Activated CD4-positive, alpha-beta T cell treated with anti-CD3 and anti-CD28 coated beads for 36 hours (primary cell): ENCODE results near the gene TAP2. TPM values are rescaled to one million over a fixed set of nuclear protein-coding genes. Genes with fewer than 3 reads are reported as not detected.
"Not testable (repeated sequence)": the region's sequence is repeated elsewhere in the genome, so short reads cannot be mapped to it uniquely, and the experiment has no call there.

ENCODE experiments used
- ATAC-seq: fragments of 200-7000 bp; cut with Tn5 transposase; one replicate; pipeline ENCODE4 v1.10.0; 2021; ENCODE audit warnings: mild to moderate bottlenecking, moderate library complexity
- CTCF ChIA-PET: fragments of 350-600 bp; sonication (Branson Sonifier 250); formaldehyde crosslinking; loops from one replicate; lab custom pipeline; 2021; ENCODE audit warnings: antibody characterized with exemption; lab: Charles Lee
- POLR2A ChIA-PET: fragments of 350-600 bp; sonication (Branson Sonifier 250); formaldehyde crosslinking; loops from one replicate; lab custom pipeline; 2021; ENCODE audit warnings: antibody characterized with exemption, inconsistent platforms; lab: Charles Lee
- DNase-seq: peaks from one replicate; pipeline ENCODE4 v3.0.0-alpha.2; 2020
- H3K27ac Mint-ChIP-seq: one replicate; pipeline ENCODE4 v1.8.0; 2021; ENCODE audit warnings: mixed read lengths
- H3K27me3 Mint-ChIP-seq: one replicate; pipeline ENCODE4 v1.8.0; 2021; ENCODE audit warnings: mixed read lengths
- H3K36me3 Mint-ChIP-seq: one replicate; pipeline ENCODE4 v1.8.0; 2021; ENCODE audit warnings: low read depth, mixed read lengths
- H3K4me1 Mint-ChIP-seq: one replicate; pipeline ENCODE4 v1.8.0; 2021; ENCODE audit warnings: mixed read lengths
- H3K4me3 Mint-ChIP-seq: one replicate; pipeline ENCODE4 v1.8.0; 2021; ENCODE audit warnings: mild to moderate bottlenecking, moderate library complexity, mixed read lengths
- H3K9me3 Mint-ChIP-seq: one replicate; pipeline ENCODE4 v1.8.0; 2021; ENCODE audit warnings: low read depth, mixed read lengths
- intact Hi-C, 2 experiments: fragments of 100-400 bp; cut with DNase I in 1 of 2; cut with micrococcal nuclease in 1 of 2; formaldehyde crosslinking; loops; one replicate each; pipeline versions ENCODE4 v1.14.2 to v1.15.1; 2022 to 2024; cut with DNase I, micrococcal nuclease
- total RNA-seq, 2 experiments: library from RNA; stranded (reverse); gene quantifications; one replicate each; pipeline ENCODE4 v1.2.3, GENCODE V29; 2021

Gene TAP2
- total RNA-seq, 2 experiments from 2014 or later, result 96.4 to 150 TPM

DNA sequence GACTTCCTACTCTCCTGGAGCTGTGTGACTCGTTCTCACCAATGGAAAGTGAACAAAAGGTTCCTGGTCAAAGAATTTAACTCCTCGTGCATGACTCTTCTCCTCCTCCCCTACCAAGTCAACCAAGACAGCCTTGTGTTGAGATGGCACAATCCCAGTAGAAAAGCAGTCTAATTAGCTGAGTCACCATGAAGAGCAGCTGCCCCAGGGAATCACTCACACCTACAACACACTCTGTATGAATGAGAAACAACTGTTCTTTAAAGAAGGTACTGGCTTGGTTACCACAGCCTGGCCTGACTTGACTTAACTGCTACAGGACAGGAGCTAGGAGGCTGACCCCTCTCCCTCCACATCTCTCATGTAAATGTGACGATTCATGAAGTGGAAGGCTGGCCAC, 18.8 kb downstream of the TAP2 start:
- Mint-ChIP-seq H3K4me3 (no peak overlapping the region), H3K4me1 (peaks cover 12% of the 10 kb centered on the region), H3K27me3 (no peaks in the 10 kb centered on the region), H3K9me3 (no peaks in the 10 kb centered on the region), H3K36me3 (no peaks in the 10 kb centered on the region), H3K27ac (no peak overlapping the region)
- ChIA-PET CTCF (interaction anchor here (1.6 to 2.5 kb wide), 2 partner anchors 19 to 49 kb away, joined by 6 to 24 read pairs; partner anchors contain the start of gene TAP2), POLR2A (interaction anchor here (0.7 kb wide), 1 partner anchor 976 kb away, joined by 3 read pairs; no protein-coding TSS in a partner anchor)
- intact Hi-C loops, result no loop called here
- no peak for ATAC-seq
- no peak for DNase-seq

DNA sequence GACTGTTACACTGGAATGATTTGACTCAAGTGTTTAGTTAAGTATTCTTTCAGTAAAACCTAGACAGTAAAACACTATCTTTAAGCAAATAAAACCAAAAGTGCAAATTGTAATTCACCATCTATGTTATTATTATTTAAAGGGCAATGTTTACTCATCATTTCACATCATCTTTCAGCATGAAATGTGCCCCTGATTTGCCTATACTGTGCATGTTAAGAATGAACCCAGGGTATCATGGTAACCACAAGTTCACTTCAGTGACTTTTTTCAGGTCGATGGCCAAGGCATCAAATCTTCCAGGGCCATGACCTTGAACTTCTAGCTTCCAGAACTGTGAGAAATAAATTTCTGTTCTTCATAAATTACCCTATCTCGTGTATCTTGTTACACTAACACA, 19.7 kb downstream of the TAP2 start:
- ChIA-PET POLR2A (no interaction called here), CTCF (interaction anchor here (1.6 kb wide), 1 partner anchor 20 kb away, joined by 6 read pairs; the partner anchor contains the start of gene TAP2)
- no peaks in the 10 kb centered on the region for H3K27me3 Mint-ChIP-seq
- H3K4me1 Mint-ChIP-seq, result peaks cover 12% of the 10 kb centered on the region
- DNase-seq (no peak), ATAC-seq (no peak)
- no peak overlapping the region for H3K27ac Mint-ChIP-seq
- no peaks in the 10 kb centered on the region for H3K9me3 Mint-ChIP-seq
- no peaks in the 10 kb centered on the region for H3K36me3 Mint-ChIP-seq
- intact Hi-C loops, result no loop called here
- no peak overlapping the region for H3K4me3 Mint-ChIP-seq

DNA sequence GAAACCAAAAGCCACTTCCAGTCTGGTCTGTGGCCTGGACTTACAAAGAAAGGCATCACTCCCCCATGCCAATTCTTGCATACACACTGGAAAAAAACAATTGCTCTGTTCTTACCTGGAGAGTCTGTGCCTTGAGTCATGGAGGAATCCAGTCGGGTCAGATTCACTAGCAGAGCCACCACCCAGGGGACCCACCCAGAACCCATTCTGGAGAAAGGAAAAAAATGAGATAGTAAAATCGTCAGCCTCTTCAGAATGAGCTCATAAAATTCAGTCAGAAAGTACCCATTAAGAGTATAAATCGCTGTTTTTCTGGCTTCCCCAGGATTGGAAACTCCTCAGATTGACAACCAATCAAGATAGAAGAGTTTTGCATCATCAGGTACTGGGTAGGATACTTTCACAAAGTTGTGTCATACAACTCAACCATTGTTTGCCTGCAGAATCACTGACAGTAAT, 21.8 kb downstream of the TAP2 start, which contains the start of gene HLA-DOB:
Gene HLA-DOB (minus strand): TSS at position 257 of the 459 bp plus-strand sequence. CDS start 51 bp downstream, at position 206.
- no peaks in the 10 kb centered on the region for H3K36me3 Mint-ChIP-seq
- H3K27me3 Mint-ChIP-seq, result no peaks in the 10 kb centered on the region
- POLR2A ChIA-PET, result no interaction called here
- no peak within 1 kb of the TSS for H3K27ac Mint-ChIP-seq
- no peak within 1 kb of the TSS for H3K4me3 Mint-ChIP-seq
- peaks cover 12% of the 10 kb centered on the region for H3K4me1 Mint-ChIP-seq
- CTCF ChIA-PET, result interaction anchor here (1.0 kb wide), 2 partner anchors 29 to 51 kb away, joined by 4 read pairs; no protein-coding TSS in a partner anchor
- H3K9me3 Mint-ChIP-seq, result no peaks in the 10 kb centered on the region
- ATAC-seq (peak; percentile 82), DNase-seq (no peak)
- intact Hi-C loops, result no loop called here

DNA sequence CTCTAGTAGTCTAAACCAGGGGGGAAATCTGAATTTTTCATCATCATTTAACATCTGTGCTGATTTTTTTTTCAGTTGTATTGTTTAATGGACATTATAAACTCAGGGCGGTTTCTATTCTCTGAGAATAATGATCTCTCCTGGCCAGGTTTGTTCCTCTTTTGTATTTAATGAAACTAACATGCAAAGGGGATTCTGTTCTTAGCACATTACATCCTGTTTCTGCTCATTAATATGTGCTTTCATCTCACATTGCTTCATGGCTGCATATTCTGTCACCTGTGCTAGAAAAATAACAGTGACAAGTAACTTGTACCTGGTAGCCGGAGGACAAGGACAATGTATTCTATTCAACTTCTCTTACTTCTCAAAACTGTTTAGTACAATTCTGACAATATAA, 22.5 kb downstream of the TAP2 start:
- peaks cover 12% of the 10 kb centered on the region for H3K4me1 Mint-ChIP-seq
- H3K36me3 Mint-ChIP-seq, result no peaks in the 10 kb centered on the region
- H3K9me3 Mint-ChIP-seq, result no peaks in the 10 kb centered on the region
- H3K27me3 Mint-ChIP-seq, result no peaks in the 10 kb centered on the region
- no peak overlapping the region for H3K27ac Mint-ChIP-seq
- DNase-seq (no peak), ATAC-seq (no peak)
- ChIA-PET CTCF (interaction anchor here (0.6 kb wide), 1 partner anchor 54 kb away, joined by 3 read pairs; no protein-coding TSS in a partner anchor), POLR2A (no interaction called here)
- H3K4me3 Mint-ChIP-seq, result no peak overlapping the region
- intact Hi-C loops, result no loop called here

DNA sequence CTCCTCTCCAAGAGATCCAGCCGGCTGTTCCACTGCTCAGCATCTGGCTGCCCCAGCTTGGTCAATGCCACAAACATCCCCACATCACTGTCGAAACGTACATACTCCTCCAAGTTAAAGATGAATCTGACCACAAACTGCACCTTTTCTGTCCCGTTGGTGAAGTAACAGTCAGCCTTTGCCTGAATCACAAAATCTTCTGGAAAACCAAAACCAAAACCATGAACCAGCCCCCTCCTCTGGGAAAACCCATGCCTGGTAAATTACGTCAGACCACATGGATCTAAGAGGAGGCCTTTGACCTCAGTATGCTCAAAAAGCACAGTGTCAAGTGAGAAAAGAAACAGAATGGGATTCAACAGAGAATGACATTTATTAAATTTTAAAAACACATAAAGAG, 23.4 kb downstream of the TAP2 start:
- H3K9me3 Mint-ChIP-seq, result no peaks in the 10 kb centered on the region
- ChIA-PET POLR2A (no interaction called here), CTCF (no interaction called here)
- H3K27me3 Mint-ChIP-seq, result no peaks in the 10 kb centered on the region
- H3K4me3 Mint-ChIP-seq, result no peak overlapping the region
- intact Hi-C loops, result no loop called here
- no peak for ATAC-seq
- H3K4me1 Mint-ChIP-seq, result peaks cover 12% of the 10 kb centered on the region
- no peak overlapping the region for H3K27ac Mint-ChIP-seq
- no peak for DNase-seq
- H3K36me3 Mint-ChIP-seq, result no peaks in the 10 kb centered on the region

DNA sequence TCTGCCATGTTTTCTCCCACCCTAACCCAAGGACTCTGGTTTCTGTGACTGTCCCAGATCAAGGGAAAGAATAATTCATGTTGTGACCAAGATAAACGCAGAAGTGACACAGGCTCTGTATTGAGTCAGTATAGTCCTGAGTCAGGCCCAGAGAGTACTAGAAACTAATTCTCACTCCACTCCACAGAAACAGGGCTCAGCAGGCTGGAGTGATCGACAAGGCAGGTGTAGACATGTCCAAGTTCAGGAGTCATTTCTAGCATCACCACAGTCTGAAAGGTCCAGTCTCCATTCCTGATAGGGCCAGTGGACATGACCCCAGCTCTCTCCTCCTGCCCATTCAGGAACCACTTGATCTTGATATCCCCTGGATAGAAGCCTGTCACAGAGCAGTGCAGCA, 24.4 kb downstream of the TAP2 start:
- Mint-ChIP-seq H3K4me3 (no peak overlapping the region), H3K9me3 (no peaks in the 10 kb centered on the region)

DNA sequence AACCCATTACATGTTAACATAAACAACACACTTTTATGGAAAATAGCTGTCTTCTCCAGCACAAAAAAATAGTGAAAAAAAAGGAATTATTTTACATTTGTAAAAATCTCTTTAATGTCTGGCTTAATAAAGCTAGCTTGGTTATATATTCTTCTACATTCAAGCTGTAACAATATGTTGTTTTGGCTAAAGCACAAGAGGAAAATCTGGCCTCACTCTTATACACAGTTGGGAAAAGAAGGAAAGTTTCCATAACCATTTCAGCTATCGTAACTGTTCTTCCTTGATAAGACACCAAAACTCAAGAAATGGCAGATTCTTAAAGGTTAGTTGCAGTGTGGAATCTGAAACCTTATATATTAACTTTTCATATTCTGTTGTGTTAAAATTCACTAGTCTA, 29.4 kb downstream of the TAP2 start:
- DNase-seq (no peak), ATAC-seq (no peak)
- POLR2A ChIA-PET, result no interaction called here
- H3K9me3 Mint-ChIP-seq, result no peaks in the 10 kb centered on the region
- H3K27me3 Mint-ChIP-seq, result peaks cover 15% of the 10 kb centered on the region
- no peaks in the 10 kb centered on the region for H3K36me3 Mint-ChIP-seq
- intact Hi-C loops, result no loop called here
- CTCF ChIA-PET, result interaction anchor here (0.7 to 2.4 kb wide), 8 partner anchors 12 to 209 kb away, joined by 3 to 9 read pairs (median 3); partner anchors contain the start of gene TAP2
- H3K4me3 Mint-ChIP-seq, result no peak overlapping the region
- H3K4me1 Mint-ChIP-seq, result peaks cover 7% of the 10 kb centered on the region
- H3K27ac Mint-ChIP-seq, result no peak overlapping the region

More for the DNA sequence above, 24.4 kb downstream of the TAP2 start:
- intact Hi-C loops, result no loop called here
- POLR2A ChIA-PET, result no interaction called here
- CTCF ChIA-PET, result no interaction called here
- Mint-ChIP-seq H3K36me3 (no peaks in the 10 kb centered on the region), H3K27me3 (no peaks in the 10 kb centered on the region), H3K4me1 (peaks cover 5% of the 10 kb centered on the region), H3K27ac (no peak overlapping the region)
- DNase-seq (no peak), ATAC-seq (peak; percentile 42)

DNA sequence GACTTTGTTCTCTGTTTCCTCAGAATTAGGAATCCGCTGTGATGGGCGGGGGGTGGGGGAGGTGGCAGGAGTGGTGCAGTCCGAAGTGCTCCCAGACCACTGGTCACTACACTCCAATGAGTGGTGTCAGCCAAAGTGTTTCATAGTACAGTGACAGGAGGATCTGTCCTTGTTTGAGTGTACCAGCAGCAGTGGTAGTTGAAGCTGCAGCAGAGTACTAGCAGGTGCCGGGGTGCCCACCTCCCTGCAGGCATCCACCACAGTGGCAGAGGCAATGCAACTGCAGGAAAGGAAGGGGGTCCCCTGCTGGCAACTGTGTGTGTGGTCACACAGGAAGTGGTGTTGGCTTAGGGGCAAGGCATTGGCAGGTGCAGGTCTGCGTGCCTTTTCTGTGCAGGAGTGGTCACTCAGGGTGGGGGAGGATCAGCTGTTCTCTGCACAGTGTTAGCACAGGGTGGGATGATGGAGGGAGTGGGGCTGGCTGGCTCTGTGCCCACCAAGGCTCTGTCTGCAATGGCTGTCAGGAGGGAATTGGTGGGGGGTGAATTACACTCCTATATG, 31.4 kb downstream of the TAP2 start:
- POLR2A ChIA-PET, result no interaction called here
- intact Hi-C loops, result no loop called here

DNA sequence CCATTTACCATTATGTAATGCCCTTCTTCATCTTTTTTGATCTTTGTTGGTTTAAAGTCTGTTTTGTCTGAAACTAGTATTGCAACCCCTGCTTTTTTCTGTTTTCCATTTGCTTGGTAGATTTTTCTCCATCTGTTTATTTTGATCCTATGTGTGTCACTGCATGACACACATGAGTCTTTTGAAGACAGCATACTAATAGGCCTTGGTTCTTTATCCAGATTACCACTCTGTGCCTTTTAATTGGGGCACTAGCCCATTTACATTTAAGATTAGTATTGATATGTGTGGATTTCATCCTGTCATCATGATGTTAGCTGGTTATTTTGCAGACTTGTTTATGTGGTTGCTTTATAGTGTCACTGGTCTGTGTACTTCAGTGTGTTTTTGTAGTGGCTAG, 33.1 kb downstream of the TAP2 start:
- intact Hi-C loops, H3K4me1 Mint-ChIP-seq, DNase-seq, H3K4me3 Mint-ChIP-seq, H3K9me3 Mint-ChIP-seq, H3K27ac Mint-ChIP-seq, POLR2A ChIA-PET, H3K36me3 Mint-ChIP-seq: not testable (repeated sequence)
- CTCF ChIA-PET, result interaction anchor here (0.6 to 3.6 kb wide), 5 partner anchors 12 to 1642 kb away, joined by 3 to 10 read pairs (median 4); partner anchors contain the start of gene HLA-DMB
- H3K27me3 Mint-ChIP-seq, result peaks cover 31% of the 10 kb centered on the region
- peak; percentile 33 for ATAC-seq

More for the DNA sequence above, 31.4 kb downstream of the TAP2 start:
- DNase-seq, result no peak
- Mint-ChIP-seq H3K4me3 (no peak overlapping the region), H3K27ac (no peak overlapping the region), H3K4me1 (peaks cover 7% of the 10 kb centered on the region), H3K27me3 (peaks cover 29% of the 10 kb centered on the region), H3K36me3 (no peaks in the 10 kb centered on the region), H3K9me3 (no peaks in the 10 kb centered on the region)
- CTCF ChIA-PET, result interaction anchor here (1.2 kb wide), 1 partner anchor 393 kb away, joined by 3 read pairs; no protein-coding TSS in a partner anchor
- no peak for ATAC-seq

DNA sequence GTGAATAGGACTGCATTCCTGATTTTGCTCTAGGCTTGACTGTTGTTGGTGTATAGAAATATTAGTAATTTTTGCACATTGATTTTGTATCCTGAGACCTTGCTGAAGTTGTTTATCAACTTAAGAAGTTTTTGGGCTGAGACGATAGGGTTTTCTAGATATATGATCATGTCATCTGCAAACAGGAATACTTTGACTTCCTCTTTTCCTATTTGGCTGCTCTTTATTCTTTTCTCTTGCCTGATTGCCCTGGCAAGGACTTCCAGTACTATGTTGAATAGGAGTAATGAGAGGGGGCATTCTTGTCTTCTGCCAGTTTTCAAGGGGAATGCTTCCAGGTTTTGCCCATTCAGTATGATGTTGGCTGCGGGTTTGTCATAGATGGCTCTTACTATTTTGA, 35.1 kb downstream of the TAP2 start:
- H3K9me3 Mint-ChIP-seq, result peaks cover 2% of the 10 kb centered on the region

DNA sequence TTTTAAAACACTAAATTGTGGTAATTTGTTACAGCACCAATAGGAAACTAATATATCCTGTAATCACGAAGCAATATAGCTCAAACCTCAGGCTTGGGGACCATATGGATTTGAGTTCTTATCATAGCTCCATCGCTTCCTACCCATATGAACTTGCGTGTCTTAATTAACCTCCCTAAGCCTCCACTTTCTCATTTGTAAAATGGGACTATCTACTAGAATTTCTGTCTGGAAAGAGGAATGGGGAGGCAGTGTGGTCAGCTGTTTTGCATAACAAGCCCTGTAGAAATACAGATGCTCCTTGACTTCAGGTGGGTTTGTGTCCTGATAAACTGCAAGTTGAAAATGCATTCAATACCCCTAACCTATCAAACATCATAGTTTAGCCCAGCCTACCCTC, 38.8 kb downstream of the TAP2 start:
- ChIA-PET CTCF (interaction anchor here (0.6 to 5.3 kb wide), 9 partner anchors 11 to 1125 kb away, joined by 3 to 30 read pairs (median 4); partner anchors contain the start of gene TAP2), POLR2A (no interaction called here)
- ATAC-seq (no peak), DNase-seq (no peak)
- Mint-ChIP-seq H3K4me3 (no peak overlapping the region), H3K4me1 (peaks cover 11% of the 10 kb centered on the region), H3K27me3 (peaks cover 32% of the 10 kb centered on the region), H3K9me3 (peaks cover 2% of the 10 kb centered on the region), H3K27ac (no peak overlapping the region), H3K36me3 (no peaks in the 10 kb centered on the region)
- intact Hi-C loops, result loop anchor here in 1 of 2 experiments (5.0 kb wide), 3 partner anchors 97 to 367 kb away; no protein-coding TSS in a partner anchor

More for the DNA sequence above, 35.1 kb downstream of the TAP2 start:
- peaks cover 39% of the 10 kb centered on the region for H3K27me3 Mint-ChIP-seq
- peaks cover 7% of the 10 kb centered on the region for H3K4me1 Mint-ChIP-seq
- ChIA-PET POLR2A (no interaction called here), CTCF (interaction anchor here (0.6 to 3.6 kb wide), 3 partner anchors 10 to 490 kb away, joined by 3 to 9 read pairs (median 4); no protein-coding TSS in a partner anchor)
- intact Hi-C loops, result no loop called here
- H3K36me3 Mint-ChIP-seq, result no peaks in the 10 kb centered on the region
- DNase-seq (no peak), ATAC-seq (no peak)
- no peak overlapping the region for H3K4me3 Mint-ChIP-seq
- H3K27ac Mint-ChIP-seq, result no peak overlapping the region
